CD4-positive, alpha-beta T cell treated with Interleukin-6 at 100 ng/mL for 8 hours (primary cell): ENCODE results near the gene DMD.

ENCODE experiments used
- DNase-seq: peaks from one replicate; pipeline ENCODE4 v3.0.0-alpha.2; 2020; ENCODE audit warnings: mixed read lengths, low spot score

DMD gene

DNA sequence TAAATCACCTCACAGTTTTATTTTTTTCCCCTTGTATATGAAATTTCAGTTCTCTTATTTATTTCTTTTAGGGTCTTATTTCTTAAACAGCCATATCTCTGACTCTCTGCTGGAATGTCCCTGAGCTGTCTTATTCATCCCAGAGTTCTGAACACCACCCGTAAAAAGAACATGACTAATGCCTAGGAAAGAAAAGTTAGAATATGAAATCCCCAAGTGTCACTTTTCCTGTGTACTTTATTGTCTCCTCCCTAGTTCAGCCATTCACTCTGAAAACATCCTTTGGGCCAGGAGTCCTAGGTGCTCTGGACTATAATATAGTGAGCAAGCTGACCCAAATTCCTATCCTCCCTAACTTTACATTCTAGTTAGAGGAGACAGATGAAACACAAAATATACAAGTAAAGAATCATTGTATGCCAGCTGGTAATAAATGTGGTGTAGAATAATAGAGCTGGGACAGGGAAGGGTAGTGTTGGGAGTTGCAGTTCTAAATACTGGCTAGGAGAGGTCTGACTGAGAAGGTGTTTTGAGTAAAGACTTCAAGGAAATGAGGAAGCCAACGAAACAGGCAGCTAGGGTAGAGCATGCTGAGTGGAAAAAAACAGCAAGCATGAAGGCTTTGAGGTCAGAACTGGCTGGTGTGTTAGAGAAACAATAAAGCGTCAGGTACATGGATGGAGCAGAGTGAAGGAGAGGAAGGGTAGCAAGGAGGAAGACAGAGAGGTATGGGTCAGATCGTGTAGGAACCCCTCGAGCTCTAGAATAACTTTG is 2098.9 kb downstream of the DMD start:
- DNase-seq: no peak

DNA sequence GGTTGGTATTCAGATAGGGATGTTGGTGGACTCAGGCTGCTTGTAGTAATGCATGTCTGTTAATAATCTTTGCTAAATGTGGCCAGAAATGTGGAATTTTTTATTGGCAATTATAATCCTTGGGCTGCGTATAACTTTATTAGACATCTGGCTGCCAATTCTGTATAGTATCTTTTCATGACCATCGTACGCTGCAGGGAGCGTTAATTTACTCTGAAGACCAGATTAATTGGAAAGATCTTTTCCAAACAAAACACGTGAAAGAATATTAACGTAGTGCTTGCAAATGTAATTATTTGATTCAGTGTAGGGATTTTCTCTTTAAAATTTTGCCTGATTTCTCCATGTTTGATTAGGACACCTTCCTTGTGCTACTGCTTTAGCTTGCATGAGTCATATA is 2100.7 kb downstream of the DMD start:
- no peak for DNase-seq

DNA sequence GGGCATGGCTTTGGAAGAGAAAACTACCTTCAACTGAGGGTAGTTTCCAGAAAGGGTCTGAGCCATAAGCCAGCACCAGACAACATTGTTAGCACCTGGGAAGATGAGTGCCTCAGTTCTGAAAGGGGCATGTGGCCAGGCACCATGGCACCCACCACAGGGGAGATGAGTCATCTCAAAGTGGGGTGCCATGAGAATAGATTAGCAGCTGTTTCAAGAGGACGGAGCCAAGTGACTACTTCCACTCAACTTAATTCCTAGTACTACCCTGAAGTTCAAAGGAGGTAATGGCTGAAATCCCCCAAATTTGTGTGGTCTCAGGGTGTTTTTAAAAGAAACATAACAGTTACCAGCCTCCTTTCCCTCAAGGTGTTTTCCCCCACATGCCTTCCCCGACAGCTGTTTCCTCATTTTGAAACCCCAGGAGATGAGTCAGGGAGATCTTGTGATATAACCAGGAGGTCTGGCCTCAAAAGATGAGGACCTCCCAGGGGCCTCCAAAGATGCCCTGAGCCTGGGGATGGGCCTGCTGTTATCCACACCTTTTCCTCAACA is 2111.7 kb downstream of the DMD start:
- DNase-seq: no peak

DNA sequence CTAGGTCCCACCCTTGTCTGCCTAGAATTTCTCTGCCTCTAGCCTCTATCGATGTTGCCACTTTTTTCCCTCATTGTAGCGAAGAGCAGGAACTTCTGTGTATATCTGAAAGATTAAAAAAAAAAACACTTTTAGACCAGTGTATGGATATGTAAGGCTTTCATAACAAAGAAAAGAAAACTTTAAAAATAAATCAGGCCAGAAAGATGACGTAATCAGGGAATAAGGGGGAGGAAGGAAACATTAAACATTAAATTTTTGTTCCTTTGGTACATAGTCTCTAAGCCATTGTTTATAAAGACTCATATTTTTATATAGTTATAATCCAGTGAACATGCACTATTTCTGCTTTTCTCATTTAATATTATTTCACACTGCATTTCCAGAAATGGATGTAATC is 2113.3 kb downstream of the DMD start:
- DNase-seq: no peak

DNA sequence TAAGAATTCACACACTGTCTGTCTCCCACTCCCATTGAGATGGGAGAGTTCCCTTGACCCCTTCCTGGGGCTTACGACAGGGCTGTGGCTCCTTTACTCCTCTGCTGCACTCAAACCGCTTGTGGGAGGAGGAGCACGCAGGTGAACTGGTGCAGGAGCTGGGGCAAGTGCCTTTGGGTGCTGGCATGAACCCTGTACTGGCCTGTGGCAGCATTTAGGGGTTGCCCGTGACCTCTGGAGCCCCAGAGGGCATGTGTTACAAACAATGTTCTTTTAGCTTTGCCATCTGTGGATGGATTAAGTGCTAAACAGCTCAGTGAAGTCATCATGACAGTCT is 2117.7 kb downstream of the DMD start:
- no peak for DNase-seq

DNA sequence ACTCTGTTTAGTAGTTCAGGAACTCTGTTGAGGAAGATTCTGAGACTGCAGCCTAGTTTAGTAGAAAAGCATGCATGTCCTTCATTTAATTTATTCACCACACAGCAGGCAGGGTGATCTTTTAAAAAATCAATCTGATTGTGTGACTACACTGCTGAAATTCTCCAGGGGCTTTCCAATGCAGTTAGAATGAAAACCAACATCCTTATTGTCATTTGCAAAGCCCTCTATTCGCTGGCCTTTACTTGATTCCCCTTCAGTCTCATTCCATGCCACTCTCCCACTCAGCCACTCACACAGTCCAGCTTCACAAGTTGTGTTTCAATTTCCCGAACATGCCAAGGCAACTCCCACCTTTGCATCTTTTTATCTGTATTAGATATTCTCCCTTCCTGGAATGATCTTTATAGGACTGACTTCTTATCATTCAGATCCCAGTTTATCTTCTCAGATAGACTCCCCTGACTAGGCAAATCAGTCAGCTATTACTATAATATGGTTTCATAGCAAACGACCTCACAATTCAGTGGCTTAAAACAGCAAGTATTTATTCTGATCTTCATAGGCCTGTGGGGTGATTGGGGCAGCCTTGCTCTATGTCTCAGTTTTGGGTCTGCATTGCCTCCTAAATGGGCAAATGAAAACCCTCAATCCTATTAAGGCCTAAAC is 2118.2 kb downstream of the DMD start:
- no peak for DNase-seq

DNA sequence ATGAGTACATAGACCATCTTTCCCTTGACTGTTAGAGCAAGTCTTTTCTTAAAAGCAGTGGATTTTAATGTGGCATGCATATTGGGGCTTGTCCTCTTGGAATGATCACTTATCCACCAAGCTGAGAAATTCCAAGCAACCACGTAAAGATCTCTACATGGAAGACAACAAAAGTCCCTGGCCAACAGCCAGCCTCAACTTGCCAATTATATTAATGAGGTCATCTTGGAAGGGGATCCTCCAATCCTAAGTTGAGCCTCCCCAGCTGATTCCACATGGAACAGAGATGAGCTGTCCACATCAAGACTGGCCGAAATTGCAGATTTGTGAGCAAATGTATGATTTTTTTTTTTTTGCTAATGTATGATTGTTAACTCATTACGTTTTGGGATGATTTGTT is 2118.9 kb downstream of the DMD start:
- no peak for DNase-seq

DNA sequence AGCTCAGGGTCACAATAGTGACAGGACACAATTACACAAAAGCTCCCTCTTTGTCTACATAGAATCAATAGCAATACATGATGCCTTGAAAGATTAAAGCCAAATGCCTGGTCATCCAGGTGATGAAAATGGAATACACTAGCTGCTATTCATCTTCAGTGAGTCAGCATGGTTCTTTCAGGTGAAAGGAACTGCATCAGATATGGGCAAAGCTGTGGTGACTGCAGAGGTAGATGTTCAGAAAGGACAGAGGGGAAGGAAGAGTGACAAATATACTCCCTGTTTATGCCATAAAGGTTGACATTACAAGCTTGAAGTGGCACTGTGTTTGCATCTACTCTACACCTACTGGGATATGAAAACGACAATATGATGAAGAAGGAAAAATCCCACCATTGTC is 2119.5 kb downstream of the DMD start:
- DNase-seq: no peak

DNA sequence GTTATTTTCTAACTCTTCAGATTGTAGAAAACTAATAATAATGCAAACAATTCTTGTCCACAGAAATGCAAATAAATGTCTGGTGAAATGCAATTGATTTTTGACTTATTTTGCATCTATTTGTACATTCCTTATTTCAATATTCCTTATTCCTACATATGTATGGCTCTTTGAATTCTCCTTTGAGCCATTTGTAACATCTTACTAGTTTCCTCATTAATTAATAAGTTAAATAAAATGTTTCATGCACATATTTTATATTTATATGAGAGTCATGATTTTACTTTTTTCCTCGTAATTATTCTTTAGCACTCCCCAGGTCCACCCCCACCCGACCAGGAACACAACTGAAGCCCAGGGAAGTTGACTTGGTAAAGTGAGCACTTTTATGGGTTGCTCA is 2136.8 kb downstream of the DMD start:
- no peak for DNase-seq

DNA sequence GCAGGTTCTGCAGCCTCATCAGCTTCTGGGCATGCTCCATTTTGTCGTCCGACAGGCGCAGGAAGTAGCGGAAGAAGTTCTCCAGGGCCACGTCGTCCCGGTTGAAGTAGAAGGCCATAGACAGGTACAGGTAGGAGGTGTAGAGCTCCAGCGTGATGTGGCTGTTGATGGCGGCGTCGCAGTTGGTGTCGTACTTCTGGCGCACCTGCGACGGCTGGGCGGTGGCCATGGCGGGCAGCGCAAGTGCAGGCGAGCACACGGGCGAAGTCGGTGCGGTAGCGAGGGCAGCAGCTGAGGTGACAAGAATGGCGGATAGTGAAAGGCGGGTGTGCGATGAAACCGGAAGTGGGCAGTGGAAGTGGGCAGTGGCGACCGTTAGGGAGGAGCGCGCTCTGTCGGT is 2139.6 kb downstream of the DMD start, which contains the start of gene FTHL17:
TSS of gene FTHL17 (minus strand) at position 317 of the 400 bp plus-strand sequence. CDS start at position 229, 88 bp downstream.
- DNase-seq: no peak

DNA sequence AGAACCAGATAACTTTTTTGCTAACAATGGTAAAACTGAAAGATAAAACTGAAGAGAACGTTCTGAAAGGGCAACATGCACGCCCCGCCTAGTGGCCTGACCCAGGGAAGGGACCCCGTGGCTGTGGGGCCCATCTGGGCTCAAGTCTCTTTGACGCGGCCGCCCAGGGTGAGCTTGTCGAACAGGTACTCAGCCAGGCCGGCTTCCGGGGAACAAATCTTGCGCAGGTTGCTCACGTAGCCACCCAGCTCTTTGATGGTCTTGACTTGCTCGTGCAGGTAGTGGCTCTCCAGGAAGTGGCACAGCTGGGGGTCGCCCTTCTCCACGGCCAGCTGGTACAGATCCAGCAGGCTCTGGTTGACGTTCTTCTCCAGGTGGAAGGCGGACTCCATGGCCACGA is 2140.1 kb downstream of the DMD start:
- DNase-seq: no peak

DNA sequence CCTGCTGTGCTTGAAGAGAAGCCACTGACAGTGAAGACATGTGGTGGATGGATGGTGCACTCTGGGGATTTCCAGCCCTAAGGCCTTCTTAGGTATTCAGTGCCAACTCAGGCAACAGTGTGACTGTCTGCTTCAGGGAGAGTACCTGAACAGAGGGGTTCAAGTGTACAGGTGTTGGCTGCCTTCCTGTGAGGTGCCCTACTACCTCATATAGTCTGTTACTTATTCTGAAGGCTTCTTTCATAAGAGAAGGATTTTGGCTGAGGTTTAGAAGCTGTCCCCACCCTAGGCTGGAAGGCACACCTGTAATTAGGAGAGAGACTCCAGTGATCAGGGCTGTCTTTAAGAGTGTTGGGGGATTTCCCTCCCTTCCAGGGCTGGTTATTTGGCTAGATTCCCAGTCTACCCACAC is 2141.3 kb downstream of the DMD start:
- DNase-seq: no peak
